Activated CD8-positive, alpha-beta memory T cell treated with anti-CD3 and anti-CD28 coated beads, Interleukin-2, amount 50 U/mL, for 1 hour (primary cell): ENCODE results near the gene RHOD.

ENCODE experiments used
- DNase-seq: peaks from one replicate; pipeline ENCODE4 v3.0.0-alpha.2; 2020; ENCODE audit errors: extremely low read depth

The RHOD gene

GRCh38 chr11:67032830-67033551, 23.7 kb upstream of the RHOD start:
- DNase-seq, result no peak

DNA sequence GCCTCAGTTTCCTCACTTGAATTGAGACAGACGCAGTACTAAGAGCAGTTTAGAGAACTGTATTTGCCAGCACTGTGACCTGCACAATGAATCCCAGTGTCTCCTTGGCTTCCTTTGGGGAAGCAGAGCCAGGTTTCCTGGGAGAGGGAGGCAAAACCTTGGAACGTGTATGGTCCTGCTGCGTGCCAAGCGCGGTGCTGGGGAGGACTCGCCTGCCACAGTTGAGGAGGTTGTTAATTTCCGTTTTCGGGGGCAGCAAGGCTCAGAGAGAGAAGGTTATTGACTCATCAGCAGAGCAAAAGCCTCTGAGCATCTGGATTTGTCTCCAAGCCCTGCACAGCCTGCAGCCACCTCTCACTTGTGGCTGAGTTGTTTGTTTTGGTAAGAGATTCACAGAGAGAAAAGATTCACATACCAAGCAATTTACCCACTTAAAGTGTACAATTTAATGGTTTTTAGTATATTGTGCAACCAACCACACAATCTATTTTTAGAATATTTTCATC, 22.9 kb upstream of the RHOD start:
- no peak for DNase-seq

- no peak for DNase-seq
These were observed 22.3 kb upstream of the RHOD start for GRCh38 chr11:67034350-67034749.

- no peak for DNase-seq
These were observed 16.5 kb upstream of the RHOD start for GRCh38 chr11:67040147-67040546.

- DNase-seq, result no peak
These were observed 15.0 kb upstream of the RHOD start for GRCh38 chr11:67041602-67042001.

DNA sequence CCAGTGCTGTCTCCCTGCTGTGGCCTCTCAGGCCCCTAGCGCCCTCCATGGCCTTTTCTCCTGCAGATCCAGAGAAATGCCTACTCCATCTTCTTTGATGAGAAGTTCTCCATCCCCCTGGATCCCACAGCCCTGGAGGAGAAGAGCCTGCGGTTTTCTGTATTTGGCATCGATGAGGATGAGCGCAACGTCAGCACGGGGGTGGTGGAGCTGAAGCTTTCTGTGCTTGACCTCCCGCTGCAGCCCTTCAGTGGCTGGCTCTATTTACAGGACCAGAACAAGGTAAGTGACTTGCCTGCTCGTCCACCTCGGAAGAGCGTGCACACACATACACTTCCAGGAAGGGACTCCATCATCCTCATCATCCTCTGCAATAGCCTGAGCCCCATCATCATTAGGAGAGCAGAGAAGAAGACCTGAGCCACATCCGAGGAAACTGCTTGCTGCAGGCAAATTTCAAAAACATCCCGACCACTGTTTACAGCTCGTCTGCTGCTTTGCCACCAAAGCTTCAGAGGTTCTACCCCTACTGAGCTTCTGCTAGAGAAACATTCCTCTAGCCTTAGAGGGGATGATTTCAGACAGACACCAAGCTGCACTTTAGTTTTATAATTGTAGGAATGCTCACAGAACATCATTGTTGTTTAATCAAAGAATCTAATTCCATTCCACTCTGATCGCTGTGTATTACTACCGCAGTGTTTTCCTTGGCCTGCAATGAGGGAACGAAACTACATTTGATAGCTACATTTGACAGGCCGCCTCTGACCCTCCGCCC, 12.9 kb upstream of the RHOD start:
- DNase-seq, result no peak

DNA sequence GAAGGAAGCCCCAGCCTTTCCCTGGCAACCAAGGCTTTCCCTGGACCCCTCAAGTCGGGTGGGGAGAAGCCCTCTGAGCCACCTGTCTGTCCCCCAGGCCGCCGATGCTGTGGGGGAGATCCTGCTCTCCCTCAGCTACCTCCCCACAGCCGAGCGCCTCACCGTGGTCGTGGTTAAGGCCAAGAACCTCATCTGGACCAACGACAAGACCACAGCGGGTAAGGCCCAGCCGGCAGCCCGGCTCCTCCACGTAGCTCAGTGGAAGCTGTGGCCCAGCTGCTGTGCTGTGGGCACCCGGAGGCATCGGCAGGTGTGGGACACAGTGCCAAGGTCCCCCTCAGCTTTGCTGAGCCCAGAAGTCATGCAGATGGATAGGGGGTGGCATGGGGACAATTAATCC, 12.2 kb upstream of the RHOD start:
- no peak for DNase-seq

- DNase-seq, result no peak
These were observed 11.3 kb upstream of the RHOD start for GRCh38 chr11:67045314-67045713.

DNA sequence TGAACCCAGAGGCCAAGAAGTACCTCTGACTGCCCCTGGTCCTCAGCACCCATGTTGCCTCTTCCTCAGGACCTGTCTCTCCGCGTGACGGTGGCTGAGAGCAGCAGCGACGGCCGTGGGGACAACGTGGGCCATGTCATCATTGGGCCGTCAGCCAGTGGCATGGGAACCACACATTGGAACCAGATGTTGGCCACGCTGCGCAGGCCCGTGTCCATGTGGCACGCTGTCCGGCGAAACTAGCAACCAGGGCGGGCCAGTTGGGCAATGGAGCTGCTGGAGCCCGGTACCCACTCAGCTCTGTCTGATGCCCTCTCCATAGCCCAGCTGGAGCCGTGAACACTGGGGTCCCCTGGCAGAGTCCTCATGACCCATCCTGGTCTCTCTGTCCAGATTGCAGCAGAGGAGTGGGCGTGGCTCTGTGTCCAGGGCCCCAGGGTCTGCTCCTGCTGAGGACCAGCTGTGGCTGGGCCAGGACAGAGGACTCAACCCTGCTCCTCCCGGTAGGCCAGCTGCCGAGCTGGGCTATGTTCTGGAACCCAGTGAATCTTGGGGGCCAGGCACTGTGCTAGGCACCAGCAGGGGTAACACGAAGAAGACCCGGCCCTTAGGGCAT, 8.0 kb upstream of the RHOD start:
- no peak for DNase-seq

GRCh38 chr11:67050139-67050538, 6.5 kb upstream of the RHOD start:
- no peak for DNase-seq

GRCh38 chr11:67051180-67051893, 5.3 kb upstream of the RHOD start:
- DNase-seq, result no peak

GRCh38 chr11:67051945-67052488, 4.6 kb upstream of the RHOD start:
- no peak for DNase-seq

DNA sequence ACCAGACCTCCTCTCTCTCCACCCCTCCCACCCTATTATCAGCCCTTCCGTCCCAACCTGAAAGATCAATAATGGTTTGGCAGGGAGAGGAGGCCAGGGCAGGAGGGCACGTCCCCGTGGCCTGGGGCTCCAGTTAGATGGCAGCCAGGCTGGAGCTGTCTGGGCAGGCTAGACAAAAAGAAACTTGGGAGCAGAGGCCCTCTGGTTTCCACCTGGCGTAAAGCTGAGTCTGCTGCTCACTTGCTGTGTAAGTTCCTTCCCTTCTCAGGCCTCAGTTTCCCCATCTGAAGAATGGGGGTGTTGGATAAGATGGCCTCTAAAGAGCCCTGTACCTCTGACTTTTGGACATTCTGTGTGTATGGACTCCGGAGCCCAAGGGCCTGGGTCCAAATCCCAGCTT, 3.8 kb upstream of the RHOD start:
- no peak for DNase-seq

GRCh38 chr11:67053896-67054329, 2.7 kb upstream of the RHOD start:
- DNase-seq, result no peak

DNA sequence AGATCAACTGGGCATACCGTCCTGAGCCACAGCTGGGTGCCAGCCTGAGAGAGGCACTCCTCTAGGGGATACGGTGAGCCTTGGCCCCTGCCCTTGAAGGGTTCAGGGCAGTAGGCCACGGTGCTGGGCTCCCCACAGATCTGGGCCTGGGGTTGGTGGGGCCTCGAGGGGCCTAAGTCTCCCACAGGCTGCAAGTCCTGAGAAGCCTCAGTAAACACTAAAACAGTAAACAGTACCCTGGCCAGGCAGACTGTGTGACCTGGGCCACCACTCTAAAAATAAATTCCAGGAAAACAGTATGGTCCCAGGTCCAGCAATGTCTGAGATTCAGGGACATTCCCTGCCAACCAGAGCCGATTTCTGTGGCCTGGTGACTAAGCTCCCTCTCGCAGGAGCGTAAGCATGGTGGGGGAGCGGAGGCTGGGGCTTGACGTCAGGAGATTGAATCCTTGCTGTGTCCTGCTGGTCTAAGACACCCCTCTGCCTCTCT, 2.3 kb upstream of the RHOD start:
- no peak for DNase-seq

DNA sequence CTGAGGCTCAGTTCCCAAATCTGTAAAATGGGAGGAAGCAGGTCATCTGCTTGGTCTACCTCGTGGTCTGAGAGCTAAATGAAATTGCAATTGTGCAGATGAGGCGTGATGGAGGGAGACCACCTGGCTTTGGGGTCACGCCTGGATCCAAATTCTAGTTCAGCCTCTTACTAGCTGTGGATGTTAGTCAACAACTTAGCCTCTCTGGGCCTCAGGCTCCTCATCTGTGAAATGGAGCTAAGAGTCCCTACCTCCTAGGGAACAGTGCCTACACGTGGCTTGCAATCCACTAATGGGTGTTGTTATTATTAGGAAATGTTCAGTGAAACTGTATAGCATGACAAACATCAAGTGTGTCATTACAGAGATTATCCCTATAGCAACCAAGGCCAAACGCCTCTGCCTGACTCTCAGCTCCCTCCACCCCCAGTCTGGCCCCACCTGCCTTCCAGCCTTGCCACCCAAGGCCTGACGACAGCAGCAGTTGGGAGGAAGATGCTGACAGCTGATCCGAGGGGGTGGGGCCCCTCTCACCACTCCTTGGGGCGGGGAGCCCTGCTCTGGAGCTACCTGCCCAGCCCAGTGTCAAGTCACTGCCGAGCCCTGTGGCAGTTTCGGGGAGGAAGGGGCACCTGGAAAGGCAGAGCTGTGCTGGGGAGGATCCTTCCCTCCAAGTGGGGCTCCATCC, 1.7 kb upstream of the RHOD start:
- DNase-seq, result no peak

DNA sequence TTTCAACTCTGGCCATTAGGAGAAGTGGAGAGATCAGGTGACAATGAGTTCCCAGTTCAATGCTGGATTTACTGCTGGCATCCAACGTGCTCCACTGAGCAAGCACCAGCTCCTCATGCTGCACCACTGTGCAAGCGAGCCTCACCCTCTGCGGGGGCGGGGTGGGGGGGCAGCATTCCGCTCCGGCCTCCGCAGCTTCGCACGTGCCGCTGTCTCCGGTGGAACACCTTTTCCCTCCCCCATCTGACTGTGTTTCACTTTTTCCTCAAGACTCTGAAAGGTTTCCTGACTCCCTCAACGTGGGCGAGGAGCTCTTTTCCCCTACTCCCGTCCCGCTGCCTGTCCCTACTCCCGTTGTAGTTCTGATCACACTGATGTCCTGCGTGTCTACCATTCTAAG, 835 bp upstream of the RHOD start:
- no peak for DNase-seq

- DNase-seq, result no peak
These were observed 592 bp downstream of the RHOD start for GRCh38 chr11:67057205-67057672.

- DNase-seq, result no peak
These were observed 1.9 kb downstream of the RHOD start for GRCh38 chr11:67058506-67058905.

GRCh38 chr11:67059671-67060070, 3.0 kb downstream of the RHOD start:
- no peak for DNase-seq

- no peak for DNase-seq
These were observed 3.5 kb downstream of the RHOD start for GRCh38 chr11:67060111-67060522.
